Measurements from ENCODE around the gene DHX32.
A peak's percentile ranks its signal among the peaks of the same experiment; 100 is the strongest.
"Not testable (repeated sequence)": the region's sequence is repeated elsewhere in the genome, so short reads cannot be mapped to it uniquely, and the experiment has no call there.

Gene DHX32

GRCh38 chr10:125896088-125896934 is 15.2 kb upstream of the DHX32 start, which contains the start of gene FANK1:
Gene FANK1 (plus strand): TSS chr10:125896564. CDS start chr10:125896643, 79 bp downstream.
- DNase-seq (ENCODE audit: low spot score), result peak; percentile 83

GRCh38 chr10:125895130-125896087 is 14.3 kb upstream of the DHX32 start:
- peak; percentile 62 for DNase-seq (ENCODE audit: low spot score)

- not testable (repeated sequence) for DNase-seq (ENCODE audit: low spot score)
These were observed 13.1 kb upstream of the DHX32 start for GRCh38 chr10:125894176-125894575.

- DNase-seq (ENCODE audit: low spot score), result not testable (repeated sequence)
These were observed 11.3 kb upstream of the DHX32 start for GRCh38 chr10:125892402-125892801.

- not testable (repeated sequence) for DNase-seq (ENCODE audit: low spot score)
These were observed 8.3 kb upstream of the DHX32 start for GRCh38 chr10:125889441-125889840.

GRCh38 chr10:125886914-125887512 is 5.9 kb upstream of the DHX32 start:
- no peak for DNase-seq (ENCODE audit: low spot score)

GRCh38 chr10:125883211-125883610 is 2.1 kb upstream of the DHX32 start:
- DNase-seq (ENCODE audit: low spot score), result no peak

- DNase-seq (ENCODE audit: low spot score), result no peak
These were observed 1.5 kb upstream of the DHX32 start for GRCh38 chr10:125882596-125882995.

GRCh38 chr10:125880719-125881118 is 373 bp downstream of the DHX32 start:
- no peak for DNase-seq (ENCODE audit: low spot score)

GRCh38 chr10:125878957-125879835 is 1.9 kb downstream of the DHX32 start:
- DNase-seq (ENCODE audit: low spot score), result no peak

- no peak for DNase-seq (ENCODE audit: low spot score)
These were observed 9.8 kb downstream of the DHX32 start for GRCh38 chr10:125871338-125871737.

- DNase-seq (ENCODE audit: low spot score), result peak; percentile 54
These were observed 12.6 kb downstream of the DHX32 start for GRCh38 chr10:125868372-125868975.

- DNase-seq (ENCODE audit: low spot score), result no peak
These were observed 14.6 kb downstream of the DHX32 start for GRCh38 chr10:125866421-125867029.

- no peak for DNase-seq (ENCODE audit: low spot score)
These were observed 16.0 kb downstream of the DHX32 start for GRCh38 chr10:125865120-125865519.

GRCh38 chr10:125859128-125859817 is 21.8 kb downstream of the DHX32 start:
- DNase-seq (ENCODE audit: low spot score), result no peak

GRCh38 chr10:125857185-125857760 is 23.8 kb downstream of the DHX32 start:
- DNase-seq (ENCODE audit: low spot score), result no peak

GRCh38 chr10:125852487-125852886 is 28.6 kb downstream of the DHX32 start:
- DNase-seq (ENCODE audit: low spot score), result no peak

- DNase-seq (ENCODE audit: low spot score), result no peak
These were observed 30.0 kb downstream of the DHX32 start for GRCh38 chr10:125850766-125851731.

All from iPS-NIHi11 (cell line).